ENCODE results near the gene TSPEAR.

DNA sequence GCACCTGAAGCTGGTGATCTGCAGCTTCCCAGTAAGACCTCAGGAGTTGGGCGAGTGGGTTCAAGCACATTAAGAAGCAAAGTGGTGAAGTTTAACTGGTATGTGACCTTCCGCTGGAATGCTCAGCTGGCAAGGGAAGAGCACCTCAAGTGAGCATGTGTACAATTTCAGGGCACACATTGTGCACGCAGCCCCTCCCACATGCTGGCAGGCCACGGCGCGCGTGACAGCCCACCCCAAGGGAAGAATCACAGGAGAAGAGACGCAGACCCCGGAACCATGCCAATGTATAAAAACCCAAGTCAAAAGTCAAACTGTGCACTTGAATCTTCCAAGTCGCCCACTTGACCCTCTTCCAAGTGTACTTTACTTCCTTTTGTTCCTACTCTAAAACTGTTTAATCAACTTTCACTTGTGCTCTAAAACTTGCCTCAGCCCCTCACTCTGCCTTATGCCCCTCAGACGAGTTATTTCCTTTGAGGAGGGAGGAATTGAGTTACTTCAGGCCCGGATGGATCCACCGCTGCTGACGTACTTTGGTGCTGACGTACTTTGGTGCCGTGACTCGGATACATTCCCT, 236.0 kb downstream of the TSPEAR start:
- no peak for TF ChIP-seq POLR2A (IDR thresholded peaks at IDR 0.05)
- TF ChIP-seq, protein P1, sequence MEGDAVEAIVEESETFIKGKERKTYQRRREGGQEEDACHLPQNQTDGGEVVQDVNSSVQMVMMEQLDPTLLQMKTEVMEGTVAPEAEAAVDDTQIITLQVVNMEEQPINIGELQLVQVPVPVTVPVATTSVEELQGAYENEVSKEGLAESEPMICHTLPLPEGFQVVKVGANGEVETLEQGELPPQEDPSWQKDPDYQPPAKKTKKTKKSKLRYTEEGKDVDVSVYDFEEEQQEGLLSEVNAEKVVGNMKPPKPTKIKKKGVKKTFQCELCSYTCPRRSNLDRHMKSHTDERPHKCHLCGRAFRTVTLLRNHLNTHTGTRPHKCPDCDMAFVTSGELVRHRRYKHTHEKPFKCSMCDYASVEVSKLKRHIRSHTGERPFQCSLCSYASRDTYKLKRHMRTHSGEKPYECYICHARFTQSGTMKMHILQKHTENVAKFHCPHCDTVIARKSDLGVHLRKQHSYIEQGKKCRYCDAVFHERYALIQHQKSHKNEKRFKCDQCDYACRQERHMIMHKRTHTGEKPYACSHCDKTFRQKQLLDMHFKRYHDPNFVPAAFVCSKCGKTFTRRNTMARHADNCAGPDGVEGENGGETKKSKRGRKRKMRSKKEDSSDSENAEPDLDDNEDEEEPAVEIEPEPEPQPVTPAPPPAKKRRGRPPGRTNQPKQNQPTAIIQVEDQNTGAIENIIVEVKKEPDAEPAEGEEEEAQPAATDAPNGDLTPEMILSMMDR (IDR thresholded peaks at IDR 0.05) = no peak
